Measurements from ENCODE around the gene HSPBP1. TPM values are rescaled to one million over a fixed set of nuclear protein-coding genes. Genes with fewer than 3 reads are reported as not detected.

Gene HSPBP1
- total RNA-seq, 2 donors from 2014 or later, result 26.8 to 26.9 TPM

DNA sequence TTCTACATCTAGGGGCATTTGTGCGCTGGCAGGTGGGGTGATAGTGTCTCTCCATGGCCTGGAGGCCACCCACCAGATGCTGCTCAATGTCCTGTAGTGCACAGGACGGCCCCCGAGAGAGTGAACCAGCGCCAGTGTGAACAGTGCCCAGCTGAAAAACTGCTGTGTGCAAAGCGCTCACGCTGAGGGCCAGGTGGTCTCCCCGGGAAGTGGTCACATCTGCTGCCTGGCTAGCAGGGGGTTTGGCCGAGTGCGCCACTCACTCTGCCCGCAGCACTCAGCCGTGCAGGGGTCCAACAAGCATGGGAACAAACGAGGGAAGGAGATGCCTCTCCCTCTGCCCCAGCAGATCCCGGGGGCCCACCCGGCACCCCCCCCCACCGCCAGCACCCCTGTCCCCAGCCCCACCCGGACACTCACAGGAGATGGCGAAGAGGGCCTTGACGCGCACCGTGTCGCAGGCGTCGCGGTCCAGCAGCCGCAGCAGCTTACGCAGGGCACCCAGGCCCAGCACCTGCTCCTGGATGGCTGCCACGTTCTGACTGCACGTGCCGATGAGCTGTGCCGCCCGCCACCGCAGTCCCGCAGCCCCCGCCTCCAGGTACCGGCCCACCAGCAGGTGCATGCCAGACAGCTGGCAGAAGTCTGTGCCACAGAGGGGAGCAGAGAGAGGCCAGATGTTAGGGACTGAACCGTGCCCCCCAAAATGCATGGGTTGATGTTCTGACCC is 5.8 kb downstream of the HSPBP1 start:
- H3K27me3 ChIP-seq (replicated peaks; ENCODE audit: insufficient read depth), result no peaks in the 10 kb centered on the region
- H3K4me3 ChIP-seq, result no peak overlapping the region
- no peaks in the 10 kb centered on the region for H3K9me3 ChIP-seq
- H3K27ac ChIP-seq, result no peak overlapping the region
- no peak for DNase-seq (ENCODE audit: low spot score)
- peaks cover under 1 to 5% of the 10 kb centered on the region in 2 donors for H3K4me1 ChIP-seq (ENCODE audit: control insufficient read depth in 1 of 2, low read depth in 2 of 2)
- TF ChIP-seq CTCF (IDR thresholded peaks at IDR 0.05), result no peak
- H3K36me3 ChIP-seq, result peaks cover 9% of the 10 kb centered on the region
- no peak for ATAC-seq (ENCODE audit: insufficient number of reproducible peaks, low FRiP score, low read depth)

GRCh38 chr19:55272142-55272541 is 7.8 kb downstream of the HSPBP1 start:
- no peak for ATAC-seq (ENCODE audit: insufficient number of reproducible peaks, low FRiP score, low read depth)
- TF ChIP-seq CTCF (IDR thresholded peaks at IDR 0.05), result no peak
- Histone ChIP-seq H3K4me1 (ENCODE audit: control insufficient read depth in 1 of 2, low read depth in 2 of 2) (no peaks in the 10 kb centered on the region), H3K4me3 (no peak overlapping the region), H3K36me3 (peaks cover 9% of the 10 kb centered on the region), H3K27me3 (replicated peaks; ENCODE audit: insufficient read depth) (no peaks in the 10 kb centered on the region), H3K9me3 (no peaks in the 10 kb centered on the region), H3K27ac (no peak overlapping the region)
- no peak for DNase-seq (ENCODE audit: low spot score)

DNA sequence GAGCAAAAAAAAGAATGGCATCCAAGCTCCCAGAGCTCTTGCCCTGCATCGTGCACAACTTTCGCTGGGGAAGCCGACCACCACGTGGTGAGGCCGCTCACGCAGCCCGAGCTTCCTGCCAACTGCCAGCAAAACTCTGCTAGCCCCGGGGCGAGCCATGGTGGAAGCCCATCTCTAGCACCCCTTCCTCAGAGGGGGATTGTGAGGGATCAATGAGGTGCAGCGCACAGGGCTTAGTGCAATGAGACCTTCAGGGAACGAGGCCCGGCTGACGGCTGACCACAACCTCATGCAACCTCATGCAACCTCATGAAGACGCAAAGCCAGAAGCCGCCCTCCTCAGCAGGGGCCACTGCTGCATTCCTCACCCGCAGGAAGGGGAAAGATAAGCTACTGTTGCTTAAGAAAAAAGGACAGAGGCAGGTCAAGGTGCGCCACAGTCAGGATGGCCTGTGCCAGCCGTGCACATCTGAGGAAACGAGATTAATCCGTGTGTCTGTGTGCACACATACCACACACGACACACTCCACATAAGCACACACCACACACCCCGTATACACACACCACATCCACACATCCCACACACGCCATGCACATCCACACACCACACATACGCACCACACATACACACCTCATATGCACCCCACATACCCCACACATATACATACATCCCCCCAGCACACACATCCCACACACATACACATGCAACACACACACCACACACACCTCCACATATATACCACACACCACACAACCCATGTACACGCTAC is 9.6 kb downstream of the HSPBP1 start:
- peaks cover 15% of the 10 kb centered on the region for H3K36me3 ChIP-seq
- no peak overlapping the region for H3K4me3 ChIP-seq
- DNase-seq (ENCODE audit: low spot score) (no peak), ATAC-seq (ENCODE audit: insufficient number of reproducible peaks, low FRiP score, low read depth) (no peak)
- no peaks in the 10 kb centered on the region for H3K27me3 ChIP-seq (replicated peaks; ENCODE audit: insufficient read depth)
- H3K9me3 ChIP-seq, result no peaks in the 10 kb centered on the region
- TF ChIP-seq CTCF (IDR thresholded peaks at IDR 0.05), result no peak
- H3K4me1 ChIP-seq (ENCODE audit: control insufficient read depth in 1 of 2, low read depth in 2 of 2), result no peaks in the 10 kb centered on the region
- no peak overlapping the region for H3K27ac ChIP-seq

DNA sequence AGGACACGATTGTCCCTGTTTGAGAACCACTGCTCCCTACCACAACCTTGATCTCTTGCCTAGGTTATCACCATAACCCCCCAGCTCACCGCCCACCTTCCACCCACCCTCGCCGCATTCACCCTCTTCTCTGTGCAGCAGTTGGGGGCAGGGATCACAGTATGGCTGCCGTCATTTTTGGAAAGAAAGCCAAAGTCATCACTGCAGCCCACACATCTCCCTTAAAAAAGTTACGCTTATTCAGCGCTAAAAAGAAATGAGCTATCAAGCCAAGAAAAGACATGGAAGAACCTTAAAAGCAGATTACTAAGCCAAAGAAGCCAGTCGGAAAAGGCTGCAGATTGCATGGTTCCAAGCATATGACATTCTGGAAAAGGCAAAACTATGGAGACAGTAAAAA is 10.6 kb downstream of the HSPBP1 start:
- DNase-seq (ENCODE audit: low spot score) (no peak), ATAC-seq (ENCODE audit: insufficient number of reproducible peaks, low FRiP score, low read depth) (no peak)
- H3K4me3 ChIP-seq, result no peak overlapping the region
- no peaks in the 10 kb centered on the region for H3K4me1 ChIP-seq (ENCODE audit: control insufficient read depth in 1 of 2, low read depth in 2 of 2)
- no peak overlapping the region for H3K27ac ChIP-seq
- no peaks in the 10 kb centered on the region for H3K27me3 ChIP-seq (replicated peaks; ENCODE audit: insufficient read depth)
- no peaks in the 10 kb centered on the region for H3K9me3 ChIP-seq
- H3K36me3 ChIP-seq, result peaks cover 15% of the 10 kb centered on the region
- no peak for TF ChIP-seq CTCF (IDR thresholded peaks at IDR 0.05)

DNA sequence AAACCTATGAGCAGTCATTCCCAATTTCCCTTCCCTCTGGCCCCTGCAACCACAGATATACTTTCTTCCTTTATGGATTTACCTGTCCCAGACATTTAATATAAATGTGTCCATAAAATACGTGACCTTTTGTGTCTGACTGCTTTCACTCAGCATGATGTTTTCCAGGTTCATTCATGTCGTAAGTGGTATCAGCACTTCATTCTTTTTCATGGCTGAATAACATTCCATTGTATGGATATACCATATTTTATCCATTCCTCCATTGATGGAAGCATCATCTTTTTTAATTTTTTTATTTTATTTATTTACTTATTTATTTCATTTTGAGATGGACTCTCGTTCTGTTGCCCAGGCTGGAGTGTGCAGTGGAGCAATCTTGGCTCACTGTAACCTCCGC is 13.1 kb downstream of the HSPBP1 start:
- TF ChIP-seq CTCF (IDR thresholded peaks at IDR 0.05), result no peak
- Histone ChIP-seq H3K27ac (no peak overlapping the region), H3K4me3 (no peak overlapping the region), H3K36me3 (peaks cover 6% of the 10 kb centered on the region), H3K27me3 (replicated peaks; ENCODE audit: insufficient read depth) (no peaks in the 10 kb centered on the region), H3K9me3 (no peaks in the 10 kb centered on the region), H3K4me1 (ENCODE audit: control insufficient read depth in 1 of 2, low read depth in 2 of 2) (no peaks in the 10 kb centered on the region)
- ATAC-seq (ENCODE audit: insufficient number of reproducible peaks, low FRiP score, low read depth) (no peak), DNase-seq (ENCODE audit: low spot score) (no peak)
